SU-DHL-6 (cell line): ENCODE results near the gene PSMC3.

Experiments used
- EZH2phosphoT487 ChIP-seq: fragments of 200-600 bp; sonication (generic), shearing (Covaris generic); conservative IDR thresholded peaks from 2 replicates; pipeline ENCODE4 v1.6.1; 2018; ENCODE audit warnings: mild to moderate bottlenecking, antibody characterized with exemption, low read length, moderate library complexity, mixed read lengths
- TF ChIP-seq, protein P1 (sequence below): fragments of 200-600 bp; sonication (generic); IDR thresholded peaks from one replicate; pipeline ENCODE4 v1.5.1; 2017; ENCODE audit warnings: antibody characterized with exemption, mild to moderate bottlenecking, low read length, moderate library complexity; ENCODE audit not compliant: insufficient read depth, poor library complexity, severe bottlenecking

DNA sequence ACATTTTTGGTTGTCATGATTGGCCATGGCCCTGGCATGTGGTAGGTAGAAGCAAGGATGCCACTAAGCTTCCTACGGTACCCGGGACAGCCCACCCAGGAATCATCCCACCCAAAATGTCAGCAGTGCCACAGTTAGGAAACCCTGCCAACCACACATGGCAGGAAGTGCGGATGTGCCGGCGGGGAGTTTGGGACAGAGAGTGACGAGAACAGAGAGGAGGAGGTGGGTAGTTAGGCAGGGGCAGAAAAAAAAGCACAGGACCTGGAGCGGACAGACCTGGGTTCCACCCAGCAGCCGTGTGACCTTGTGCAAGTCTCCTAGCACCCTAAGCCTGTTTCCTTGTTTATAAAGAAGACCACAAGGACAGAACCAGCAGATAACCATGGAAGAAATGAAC, 51.2 kb downstream of the PSMC3 start:
- TF ChIP-seq, protein P1, sequence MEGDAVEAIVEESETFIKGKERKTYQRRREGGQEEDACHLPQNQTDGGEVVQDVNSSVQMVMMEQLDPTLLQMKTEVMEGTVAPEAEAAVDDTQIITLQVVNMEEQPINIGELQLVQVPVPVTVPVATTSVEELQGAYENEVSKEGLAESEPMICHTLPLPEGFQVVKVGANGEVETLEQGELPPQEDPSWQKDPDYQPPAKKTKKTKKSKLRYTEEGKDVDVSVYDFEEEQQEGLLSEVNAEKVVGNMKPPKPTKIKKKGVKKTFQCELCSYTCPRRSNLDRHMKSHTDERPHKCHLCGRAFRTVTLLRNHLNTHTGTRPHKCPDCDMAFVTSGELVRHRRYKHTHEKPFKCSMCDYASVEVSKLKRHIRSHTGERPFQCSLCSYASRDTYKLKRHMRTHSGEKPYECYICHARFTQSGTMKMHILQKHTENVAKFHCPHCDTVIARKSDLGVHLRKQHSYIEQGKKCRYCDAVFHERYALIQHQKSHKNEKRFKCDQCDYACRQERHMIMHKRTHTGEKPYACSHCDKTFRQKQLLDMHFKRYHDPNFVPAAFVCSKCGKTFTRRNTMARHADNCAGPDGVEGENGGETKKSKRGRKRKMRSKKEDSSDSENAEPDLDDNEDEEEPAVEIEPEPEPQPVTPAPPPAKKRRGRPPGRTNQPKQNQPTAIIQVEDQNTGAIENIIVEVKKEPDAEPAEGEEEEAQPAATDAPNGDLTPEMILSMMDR, result no peak
- TF ChIP-seq EZH2phosphoT487, result no peak
